ENCODE results near the gene SLC22A23. TPM values are rescaled to one million over a fixed set of nuclear protein-coding genes. Genes with fewer than 3 reads are reported as not detected.
A peak's percentile ranks its signal among the peaks of the same experiment; 100 is the strongest.

Gene SLC22A23
- total RNA-seq, 1 experiment from 2014 or later, result 6.8 TPM

GRCh38 chr6:3230900-3231246 lies 226.0 kb downstream of the SLC22A23 start:
- no CpG with 5 or more reads among the region's 11 CpGs for WGBS (ENCODE audit: extremely low coverage, insufficient read length, low lambda C conversion rate)
- peaks cover 51 to 52% of the 10 kb centered on the region in 2 experiments for H3K4me1 Mint-ChIP-seq

More at GRCh38 chr6:3230900-3231246, 226.0 kb downstream of the SLC22A23 start:
- H3T11ph ChIP-seq (ENCODE audit: low read length), result no peak overlapping the region
- H3K27ac Mint-ChIP-seq, result no peak overlapping the region; a peak in 1 of 7 replicates
- peaks cover 7% of the 10 kb centered on the region; the same call in 1 of the 2 replicates for H3K4me1 ChIP-seq (ENCODE audit: insufficient read depth, low read length)
- H2AFZ ChIP-seq (ENCODE audit: low read length), result no peak overlapping the region
- peak; percentile 71 for DNase-seq
- H2BK20ac ChIP-seq (ENCODE audit: low read depth, low read length, poor library complexity, severe bottlenecking), result no peak overlapping the region
- H3K23ac ChIP-seq (ENCODE audit: insufficient read length, low read depth, low read length), result no peak overlapping the region
- H3K9me3 ChIP-seq (ENCODE audit: control insufficient read depth, low read depth, low read length), result no peaks in the 10 kb centered on the region
- H3K4ac ChIP-seq (ENCODE audit: low read depth, low read length), result no peak overlapping the region
- H4K20me1 ChIP-seq (ENCODE audit: control insufficient read depth, insufficient read depth, insufficient read length), result no peaks in the 10 kb centered on the region
- H3K27me3 ChIP-seq (ENCODE audit: insufficient read depth, low read length), result no peaks in the 10 kb centered on the region; the same call in 1 of the 2 replicates
- H2BK5ac ChIP-seq (ENCODE audit: insufficient read length, low read length), result no peak overlapping the region
- H3K14ac ChIP-seq (ENCODE audit: insufficient read depth, low read length), result no peak overlapping the region
- peaks cover 15% of the 10 kb centered on the region for H3K79me2 ChIP-seq (ENCODE audit: insufficient read depth, low read length)
- H2BK120ac ChIP-seq (ENCODE audit: low read depth, low read length, poor library complexity, severe bottlenecking), result no peak overlapping the region
- no peak overlapping the region for H4K8ac ChIP-seq (replicated peaks; ENCODE audit: insufficient read length, low read depth, low read length)
- no peak overlapping the region for H2AK5ac ChIP-seq (ENCODE audit: insufficient read length, low read length)
- H3K27me3 Mint-ChIP-seq (ENCODE audit: low read depth), result peaks cover 43% of the 10 kb centered on the region
- H3K4me2 ChIP-seq (ENCODE audit: insufficient read depth, insufficient read length, low read length), result peak overlapping the region; percentile 67
- no peak overlapping the region for H3K56ac ChIP-seq (ENCODE audit: insufficient read length, low read depth, low read length)
- H3K9ac ChIP-seq (ENCODE audit: extremely low read depth, insufficient read length, low read length), result no peak overlapping the region
- no peak overlapping the region for H3K18ac ChIP-seq (ENCODE audit: insufficient read length, low read depth, low read length)
- no peak overlapping the region for H4K91ac ChIP-seq (ENCODE audit: insufficient read length, low read depth, low read length)
- no peak overlapping the region for H2BK12ac ChIP-seq (ENCODE audit: insufficient read length, low read depth, low read length)
- H3K4me3 Mint-ChIP-seq, result peak overlapping the region; percentile 75 to 92
- H3K36me3 Mint-ChIP-seq (ENCODE audit: insufficient read depth in 1 of 3, low read depth in 3 of 3), result peaks cover 4 to 8% (median 6%) of the 10 kb centered on the region in 3 experiments
- TF ChIP-seq, protein P1, sequence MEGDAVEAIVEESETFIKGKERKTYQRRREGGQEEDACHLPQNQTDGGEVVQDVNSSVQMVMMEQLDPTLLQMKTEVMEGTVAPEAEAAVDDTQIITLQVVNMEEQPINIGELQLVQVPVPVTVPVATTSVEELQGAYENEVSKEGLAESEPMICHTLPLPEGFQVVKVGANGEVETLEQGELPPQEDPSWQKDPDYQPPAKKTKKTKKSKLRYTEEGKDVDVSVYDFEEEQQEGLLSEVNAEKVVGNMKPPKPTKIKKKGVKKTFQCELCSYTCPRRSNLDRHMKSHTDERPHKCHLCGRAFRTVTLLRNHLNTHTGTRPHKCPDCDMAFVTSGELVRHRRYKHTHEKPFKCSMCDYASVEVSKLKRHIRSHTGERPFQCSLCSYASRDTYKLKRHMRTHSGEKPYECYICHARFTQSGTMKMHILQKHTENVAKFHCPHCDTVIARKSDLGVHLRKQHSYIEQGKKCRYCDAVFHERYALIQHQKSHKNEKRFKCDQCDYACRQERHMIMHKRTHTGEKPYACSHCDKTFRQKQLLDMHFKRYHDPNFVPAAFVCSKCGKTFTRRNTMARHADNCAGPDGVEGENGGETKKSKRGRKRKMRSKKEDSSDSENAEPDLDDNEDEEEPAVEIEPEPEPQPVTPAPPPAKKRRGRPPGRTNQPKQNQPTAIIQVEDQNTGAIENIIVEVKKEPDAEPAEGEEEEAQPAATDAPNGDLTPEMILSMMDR (conservative IDR thresholded peaks at IDR 0.05), result no peak
- H3K9me3 Mint-ChIP-seq, result peaks cover 0 to 2% of the 10 kb centered on the region in 2 experiments; a peak in 1 of 5 replicates
- H2BK15ac ChIP-seq (ENCODE audit: low read depth, low read length), result no peak overlapping the region
- H4K5ac ChIP-seq (ENCODE audit: insufficient read length, low read depth, low read length), result no peak overlapping the region
- no peak overlapping the region for H3K27ac ChIP-seq (ENCODE audit: insufficient read length, low read depth, low read length)
- peaks cover 47% of the 10 kb centered on the region for H3K23me2 ChIP-seq (ENCODE audit: insufficient read length, low read depth, low read length, poor library complexity, severe bottlenecking)
- peaks cover 4% of the 10 kb centered on the region for H3K79me1 ChIP-seq (ENCODE audit: insufficient read depth, low read depth, low read length, poor library complexity, severe bottlenecking)
